OCI-LY7 (cell line): ENCODE results near the gene GALNT6. TPM values are rescaled to one million over a fixed set of nuclear protein-coding genes. Genes with fewer than 3 reads are reported as not detected.
"Not testable (repeated sequence)": the region's sequence is repeated elsewhere in the genome, so short reads cannot be mapped to it uniquely, and the experiment has no call there.

Source experiments
- BruUV-seq: library from RNA; stranded (reverse); fragments of 400-500 nt; replicated peaks from 2 replicates; lab custom pipeline; 2021; lab: Mats Ljungman, UMichigan
- CTCF ChIA-PET: fragments of 300-600 bp; sonication (Branson Sonifier 250); formaldehyde crosslinking; loops from one replicate; lab custom pipeline; 2022; ENCODE audit warnings: antibody characterized with exemption; ENCODE audit not compliant: unreplicated experiment; lab: Charles Lee
- POLR2A ChIA-PET: fragments of 300-600 bp; sonication (Branson Sonifier 250); formaldehyde crosslinking; loops from one replicate; lab custom pipeline; 2022; ENCODE audit warnings: antibody characterized with exemption; lab: Charles Lee
- DNase-seq: peaks from one replicate; pipeline ENCODE4 v3.0.0-alpha.2; 2015; ENCODE audit warnings: low spot score
- H2AFZ ChIP-seq: fragments of 200-600 bp; sonication (generic), shearing (Covaris generic); 2 replicates; pipeline ENCODE4 v1.6.1; 2014; ENCODE audit warnings: mild to moderate bottlenecking, antibody characterized with exemption, low read length, moderate library complexity
- H3K27ac ChIP-seq: fragments of 200-600 bp; sonication (generic); 2 replicates; pipeline ENCODE4 v1.5.1; 2014; ENCODE audit warnings: mixed run types, low read depth, mild to moderate bottlenecking, moderate library complexity, low read length, inconsistent platforms; ENCODE audit not compliant: poor library complexity, severe bottlenecking
- H3K36me3 ChIP-seq: fragments of 200-600 bp; sonication (generic); 2 replicates; pipeline ENCODE4 v1.6.1; 2014; ENCODE audit warnings: mild to moderate bottlenecking, antibody characterized with exemption, low read length, moderate library complexity, mixed read lengths; ENCODE audit not compliant: insufficient read depth
- H3K4me1 ChIP-seq: fragments of 200-600 bp; sonication (generic); 2 replicates; pipeline ENCODE4 v1.5.1; 2014; ENCODE audit warnings: mild to moderate bottlenecking, low read length; ENCODE audit not compliant: insufficient read depth, poor library complexity, severe bottlenecking
- H3K4me2 ChIP-seq: fragments of 200-600 bp; sonication (generic); 2 replicates; pipeline ENCODE4 v1.6.1; 2014; ENCODE audit warnings: mild to moderate bottlenecking, low read length
- H3K4me3 ChIP-seq: fragments of 200-600 bp; sonication (generic); 2 replicates; pipeline ENCODE4 v1.5.1; 2014; ENCODE audit warnings: mild to moderate bottlenecking, low read depth, low read length; ENCODE audit not compliant: poor library complexity, severe bottlenecking
- H3K79me2 ChIP-seq: fragments of 200-600 bp; sonication (generic); 2 replicates; pipeline ENCODE4 v1.6.1; 2016; ENCODE audit warnings: low read depth, mild to moderate bottlenecking, low read length, moderate library complexity, mixed read lengths; ENCODE audit not compliant: insufficient read depth
- H3K9me2 ChIP-seq: fragments of 200-600 bp; sonication (generic); 2 replicates; pipeline ENCODE4 v1.6.1; 2016; ENCODE audit warnings: mild to moderate bottlenecking, low read length, mixed read lengths; ENCODE audit not compliant: insufficient read depth
- H3K9me3 ChIP-seq: fragments of 200-600 bp; sonication (generic); 2 replicates; pipeline ENCODE4 v1.6.1; 2014; ENCODE audit warnings: mild to moderate bottlenecking, mixed run types, low read length, mixed read lengths
- H4K20me1 ChIP-seq: fragments of 200-600 bp; sonication (generic); 2 replicates; pipeline ENCODE4 v1.6.1; 2014; ENCODE audit warnings: mild to moderate bottlenecking, antibody characterized with exemption, low read length, moderate library complexity, mixed read lengths; ENCODE audit not compliant: insufficient read depth
- CTCF ChIP-seq: fragments of 200-600 bp; sonication (generic); conservative IDR thresholded peaks from 2 replicates; pipeline ENCODE4 v1.5.1; 2014; ENCODE audit warnings: mild to moderate bottlenecking, antibody characterized with exemption, low read length, moderate library complexity, mixed read lengths
- EZH2phosphoT487 ChIP-seq: fragments of 200-600 bp; sonication (generic); IDR thresholded peaks from 2 replicates; pipeline ENCODE4 v1.6.1; 2018; ENCODE audit warnings: low read depth, borderline replicate concordance, mild to moderate bottlenecking, mixed run types, antibody characterized with exemption, low read length, moderate library complexity, mixed read lengths
- intact Hi-C: fragments of 100-400 bp; cut with micrococcal nuclease; formaldehyde crosslinking; loops from one replicate; pipeline ENCODE4 v1.10.0; 2022; ENCODE audit not compliant: unreplicated experiment
- total RNA-seq, 2 experiments: library from RNA; depleted of rRNA in 1 of 2; stranded (reverse); fragments of >200 nt in 1 of 2; shearing (Covaris generic) in 1 of 2; gene quantifications; 2 replicates each; pipeline ENCODE4 v1.2.3, GENCODE V29; 2014 to 2022

Gene GALNT6
- total RNA-seq, 2 experiments from 2014 or later = 1.4 to 4.8 TPM

GRCh38 chr12:51318846-51319599 lies 72.2 kb downstream of the GALNT6 start:
- ChIA-PET POLR2A (interaction anchor here (0.6 to 2.2 kb wide), 8 partner anchors 13 to 217 kb away, joined by 3 to 5 read pairs (median 4); partner anchors contain the start of gene DAZAP2), CTCF (interaction anchor here (1.1 kb wide), 1 partner anchor 21 kb away, joined by 3 read pairs; no protein-coding TSS in a partner anchor)
- Histone ChIP-seq H3K9me2 (no peaks in the 10 kb centered on the region), H3K79me2 (no peaks in the 10 kb centered on the region), H2AFZ (peak overlapping the region; percentile 19; the same call in 1 of the 2 replicates), H3K27ac (peak overlapping the region; percentile 9), H3K4me2 (peak overlapping the region; percentile 48), H3K9me3 (no peaks in the 10 kb centered on the region), H4K20me1 (no peaks in the 10 kb centered on the region), H3K36me3 (no peaks in the 10 kb centered on the region), H3K4me3 (peak overlapping the region; percentile 7), H3K4me1 (peaks cover 57% of the 10 kb centered on the region)
- BruUV-seq = no TSS peak
- TF ChIP-seq CTCF (no peak), EZH2phosphoT487 (no peak)
- DNase-seq = peak; percentile 41
- intact Hi-C loops = no loop called here

- intact Hi-C loops, H3K4me3 ChIP-seq, BruUV-seq, H3K79me2 ChIP-seq, H3K36me3 ChIP-seq, H4K20me1 ChIP-seq, DNase-seq, H3K9me2 ChIP-seq, H3K27ac ChIP-seq, H3K9me3 ChIP-seq: not testable (repeated sequence)
- Histone ChIP-seq H3K4me2 (peak overlapping the region; percentile 48; the same call in 1 of the 2 replicates), H2AFZ (peak overlapping the region; percentile 19; the same call in 1 of the 2 replicates), H3K4me1 (peaks cover 49% of the 10 kb centered on the region)
- POLR2A ChIA-PET = interaction anchor here (0.6 to 2.2 kb wide), 7 partner anchors 12 to 703 kb away, joined by 3 to 5 read pairs (median 4); partner anchors contain the start of gene DAZAP2
- CTCF ChIA-PET = interaction anchor here (1.1 kb wide), 1 partner anchor 22 kb away, joined by 3 read pairs; no protein-coding TSS in a partner anchor
Measured at GRCh38 chr12:51318057-51318806, 73.0 kb downstream of the GALNT6 start.

- CTCF ChIA-PET = no interaction called here
- Histone ChIP-seq H4K20me1 (no peaks in the 10 kb centered on the region), H3K79me2 (no peaks in the 10 kb centered on the region), H3K27ac (no peak overlapping the region), H3K4me1 (no peaks in the 10 kb centered on the region), H3K4me2 (no peak overlapping the region), H3K9me2 (no peaks in the 10 kb centered on the region), H3K9me3 (no peaks in the 10 kb centered on the region), H3K4me3 (no peak overlapping the region), H2AFZ (no peak overlapping the region), H3K36me3 (no peaks in the 10 kb centered on the region)
- POLR2A ChIA-PET = no interaction called here
- TF ChIP-seq EZH2phosphoT487 (no peak), CTCF (no peak)
- DNase-seq = no peak
- BruUV-seq = no TSS peak
- intact Hi-C loops = no loop called here
Measured at GRCh38 chr12:51311389-51311788, 79.8 kb downstream of the GALNT6 start.
